Progenitor cell of endocrine pancreas (in vitro differentiated cells): ENCODE measurements around the gene ADARB1. TPM values are rescaled to one million over a fixed set of nuclear protein-coding genes. Genes with fewer than 3 reads are reported as not detected.

Experiments
- DNase-seq: peaks from one replicate; pipeline ENCODE4 v3.0.0; 2021; ENCODE audit warnings: low spot score; ENCODE audit not compliant: unreplicated experiment
- H3K27ac Mint-ChIP-seq: 2 replicates; pipeline ENCODE4 v1.8.0; 2021; ENCODE audit warnings: mild to moderate bottlenecking, moderate library complexity, mixed read lengths
- H3K27me3 Mint-ChIP-seq: 2 replicates; pipeline ENCODE4 v1.8.0; 2021; ENCODE audit warnings: mixed read lengths
- H3K36me3 Mint-ChIP-seq: 2 replicates; pipeline ENCODE4 v1.8.0; 2022; ENCODE audit warnings: mixed read lengths; ENCODE audit not compliant: insufficient read depth
- H3K4me1 Mint-ChIP-seq: 2 replicates; pipeline ENCODE4 v1.8.0; 2021; ENCODE audit warnings: low read depth, mixed read lengths
- H3K4me3 Mint-ChIP-seq: 2 replicates; pipeline ENCODE4 v1.8.0; 2021; ENCODE audit warnings: low read depth, mild to moderate bottlenecking, moderate library complexity, mixed read lengths
- H3K9me3 Mint-ChIP-seq: 2 replicates; pipeline ENCODE4 v1.8.0; 2021; ENCODE audit warnings: low read depth, mixed read lengths
- total RNA-seq: library from RNA; stranded (reverse); gene quantifications from 2 replicates; pipeline ENCODE4 v1.2.1, GENCODE V29; 2021
- TF ChIP-seq, protein P1 (sequence below): fragments of 200-600 bp; sonication (generic); IDR thresholded peaks from one replicate; pipeline ENCODE4 v1.5.0; 2021; ENCODE audit warnings: antibody characterized with exemption, mild to moderate bottlenecking; ENCODE audit not compliant: unreplicated experiment

Gene ADARB1
- total RNA-seq, 1 donor from 2014 or later: 19.1 TPM

DNA sequence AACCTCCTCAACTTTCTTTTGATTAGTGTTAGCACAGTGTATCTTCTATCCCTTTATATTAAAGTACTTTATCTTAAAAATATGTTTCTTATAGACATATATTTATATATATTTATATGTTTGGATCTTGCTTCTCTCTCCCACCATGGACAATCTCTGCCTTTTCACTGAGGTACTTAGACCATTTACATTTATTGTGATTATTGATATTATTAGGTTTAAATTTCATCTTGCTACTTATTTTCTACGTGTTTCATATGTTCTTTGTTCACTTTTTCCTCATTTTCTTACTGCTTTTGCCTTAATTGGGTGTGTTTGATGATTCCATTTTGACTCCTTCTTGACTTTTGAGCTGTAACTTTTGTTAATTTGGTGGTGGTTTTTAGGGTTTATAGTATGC, 142.6 kb downstream of the ADARB1 start:
- Mint-ChIP-seq H3K36me3 (peaks cover 16% of the 10 kb centered on the region), H3K4me3 (no peak overlapping the region), H3K9me3 (peaks cover 26% of the 10 kb centered on the region), H3K27me3 (no peaks in the 10 kb centered on the region), H3K27ac (no peak overlapping the region), H3K4me1 (no peaks in the 10 kb centered on the region)
- TF ChIP-seq, protein P1, sequence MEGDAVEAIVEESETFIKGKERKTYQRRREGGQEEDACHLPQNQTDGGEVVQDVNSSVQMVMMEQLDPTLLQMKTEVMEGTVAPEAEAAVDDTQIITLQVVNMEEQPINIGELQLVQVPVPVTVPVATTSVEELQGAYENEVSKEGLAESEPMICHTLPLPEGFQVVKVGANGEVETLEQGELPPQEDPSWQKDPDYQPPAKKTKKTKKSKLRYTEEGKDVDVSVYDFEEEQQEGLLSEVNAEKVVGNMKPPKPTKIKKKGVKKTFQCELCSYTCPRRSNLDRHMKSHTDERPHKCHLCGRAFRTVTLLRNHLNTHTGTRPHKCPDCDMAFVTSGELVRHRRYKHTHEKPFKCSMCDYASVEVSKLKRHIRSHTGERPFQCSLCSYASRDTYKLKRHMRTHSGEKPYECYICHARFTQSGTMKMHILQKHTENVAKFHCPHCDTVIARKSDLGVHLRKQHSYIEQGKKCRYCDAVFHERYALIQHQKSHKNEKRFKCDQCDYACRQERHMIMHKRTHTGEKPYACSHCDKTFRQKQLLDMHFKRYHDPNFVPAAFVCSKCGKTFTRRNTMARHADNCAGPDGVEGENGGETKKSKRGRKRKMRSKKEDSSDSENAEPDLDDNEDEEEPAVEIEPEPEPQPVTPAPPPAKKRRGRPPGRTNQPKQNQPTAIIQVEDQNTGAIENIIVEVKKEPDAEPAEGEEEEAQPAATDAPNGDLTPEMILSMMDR: no peak
- DNase-seq: no peak

DNA sequence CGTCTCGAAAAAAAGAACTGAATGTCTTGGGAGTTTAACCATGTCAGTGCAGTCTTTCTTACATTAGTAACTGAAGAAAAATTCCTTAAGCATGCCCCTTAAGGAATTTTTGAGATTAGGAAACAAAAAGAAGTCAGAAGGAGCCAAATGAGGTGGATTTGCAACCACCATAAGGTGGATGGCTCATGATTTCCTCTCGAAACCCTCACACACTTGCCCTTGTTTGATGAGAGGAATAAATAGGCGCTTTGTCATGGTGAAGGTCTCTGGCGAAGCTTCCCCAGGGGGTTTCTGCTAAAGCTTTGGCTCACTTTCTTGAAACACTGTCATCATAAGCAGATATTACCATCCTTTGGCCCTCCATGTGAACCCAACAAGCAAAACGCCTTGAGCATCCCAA, 145.1 kb downstream of the ADARB1 start:
- Mint-ChIP-seq H3K9me3 (peaks cover 26% of the 10 kb centered on the region), H3K27ac (no peak overlapping the region), H3K4me3 (no peak overlapping the region), H3K36me3 (peaks cover 15% of the 10 kb centered on the region), H3K27me3 (no peaks in the 10 kb centered on the region), H3K4me1 (no peaks in the 10 kb centered on the region)
- TF ChIP-seq, protein P1: no peak
- DNase-seq: no peak

DNA sequence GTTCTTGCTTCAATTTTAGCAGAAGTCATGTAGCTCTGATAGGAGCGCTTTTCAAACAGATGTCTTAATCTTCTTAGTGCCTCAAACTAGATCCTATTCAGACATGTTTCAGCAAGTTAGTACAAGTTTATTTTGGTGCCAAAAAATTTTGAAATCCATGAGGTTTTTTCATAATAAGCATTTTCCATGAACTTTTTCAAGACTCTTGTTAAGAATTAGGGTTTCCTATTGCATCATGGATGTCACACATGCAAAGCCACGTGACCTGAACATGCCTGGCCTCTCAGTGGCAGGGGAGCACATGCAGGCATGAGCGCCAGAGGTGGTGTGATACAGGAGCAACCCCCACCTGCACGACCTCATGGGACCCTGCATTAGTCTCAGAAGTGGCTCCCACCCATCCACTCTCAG, 145.7 kb downstream of the ADARB1 start:
- no peak for DNase-seq
- Mint-ChIP-seq H3K36me3 (peaks cover 14% of the 10 kb centered on the region), H3K4me1 (no peaks in the 10 kb centered on the region), H3K4me3 (no peak overlapping the region), H3K27ac (no peak overlapping the region), H3K27me3 (no peaks in the 10 kb centered on the region), H3K9me3 (peaks cover 22% of the 10 kb centered on the region)
- TF ChIP-seq, protein P1: no peak

DNA sequence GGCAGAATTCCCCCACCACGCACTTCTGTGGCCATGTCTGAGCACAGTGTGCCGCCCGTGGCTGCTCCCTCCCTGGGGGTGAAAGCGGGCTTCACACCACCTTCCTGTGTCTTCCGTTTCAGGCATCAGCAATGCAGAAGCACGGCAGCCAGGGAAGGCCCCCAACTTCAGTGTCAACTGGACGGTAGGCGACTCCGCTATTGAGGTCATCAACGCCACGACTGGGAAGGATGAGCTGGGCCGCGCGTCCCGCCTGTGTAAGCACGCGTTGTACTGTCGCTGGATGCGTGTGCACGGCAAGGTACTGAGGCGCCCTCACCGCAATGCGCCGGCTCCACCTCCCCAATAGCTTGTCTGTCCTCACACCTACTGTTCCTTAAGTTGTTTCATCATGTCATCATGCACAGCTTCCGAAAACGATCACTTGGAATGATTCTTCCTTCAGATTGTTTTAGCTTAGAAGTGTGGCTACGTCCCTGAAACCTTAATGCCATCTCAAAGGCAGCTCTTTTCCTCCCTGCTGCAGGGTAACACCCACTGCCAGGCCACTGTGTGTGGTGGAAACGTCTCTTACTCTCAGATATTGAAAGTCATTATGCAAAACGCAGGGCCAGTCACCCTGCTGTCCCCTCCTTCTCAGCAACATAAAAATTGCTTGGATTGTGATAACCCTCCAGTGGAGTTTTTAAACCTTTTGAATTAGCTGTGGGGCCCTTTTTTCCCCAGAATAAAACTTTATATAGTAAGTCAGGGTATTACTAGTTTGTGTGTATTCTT, 146.5 kb downstream of the ADARB1 start:
- Mint-ChIP-seq H3K4me3 (no peak overlapping the region), H3K9me3 (peaks cover 22% of the 10 kb centered on the region), H3K4me1 (no peaks in the 10 kb centered on the region), H3K36me3 (peaks cover 14% of the 10 kb centered on the region), H3K27ac (no peak overlapping the region), H3K27me3 (no peaks in the 10 kb centered on the region)
- TF ChIP-seq, protein P1: no peak
- no peak for DNase-seq

DNA sequence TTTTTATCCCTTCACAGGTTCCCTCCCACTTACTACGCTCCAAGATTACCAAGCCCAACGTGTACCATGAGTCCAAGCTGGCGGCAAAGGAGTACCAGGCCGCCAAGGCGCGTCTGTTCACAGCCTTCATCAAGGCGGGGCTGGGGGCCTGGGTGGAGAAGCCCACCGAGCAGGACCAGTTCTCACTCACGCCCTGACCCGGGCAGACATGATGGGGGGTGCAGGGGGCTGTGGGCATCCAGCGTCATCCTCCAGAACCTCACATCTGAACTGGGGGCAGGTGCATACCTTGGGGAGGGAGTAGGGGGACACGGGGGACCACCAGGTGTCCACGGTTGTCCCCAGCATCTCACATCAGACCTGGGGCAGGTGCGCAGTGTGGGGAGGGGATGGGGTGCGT, 147.6 kb downstream of the ADARB1 start:
- TF ChIP-seq, protein P1: no peak
- no peak for DNase-seq
- H3K4me1 Mint-ChIP-seq: no peaks in the 10 kb centered on the region
- peaks cover 10% of the 10 kb centered on the region for H3K36me3 Mint-ChIP-seq
- H3K4me3 Mint-ChIP-seq: no peak overlapping the region
- no peaks in the 10 kb centered on the region for H3K27me3 Mint-ChIP-seq
- H3K9me3 Mint-ChIP-seq: peaks cover 13% of the 10 kb centered on the region
- H3K27ac Mint-ChIP-seq: no peak overlapping the region
